ENCODE data around the gene CASZ1. TPM values are rescaled to one million over a fixed set of nuclear protein-coding genes. Genes with fewer than 3 reads are reported as not detected.

The CASZ1 gene
- total and polyA plus RNA-seq, 10 of the 15 experiments (the other 5 are each of a cell fraction or from before 2014, with no cell fraction given): 0.52 to 9.8 (median 3.7) TPM

- POLR2A ChIA-PET: no interaction called here
- no peaks in the 10 kb centered on the region for H4K20me1 ChIP-seq (ENCODE audit: control insufficient read depth, insufficient read depth)
- CTCF ChIA-PET: no interaction called here
- in situ Hi-C loops (cut with MboI): no loop called here
- H3K4me1 ChIP-seq (ENCODE audit: control insufficient read depth, insufficient read depth, low read length): no peaks in the 10 kb centered on the region
- H3K4me2 ChIP-seq (ENCODE audit: control insufficient read depth, insufficient read depth): no peak overlapping the region
- no peak overlapping the region for H3K27ac ChIP-seq (ENCODE audit: control insufficient read depth, insufficient read depth)
- RAD21 ChIA-PET (ENCODE audit: unreplicated experiment): no interaction called here
- H3K79me2 ChIP-seq (ENCODE audit: control insufficient read depth, insufficient read depth, low read length): no peaks in the 10 kb centered on the region
- H3K4me3 ChIP-seq: no peak overlapping the region
- H3K9ac ChIP-seq (ENCODE audit: control insufficient read depth, insufficient read depth, low read length): no peak overlapping the region
- intact Hi-C loops (cut with micrococcal nuclease; ENCODE audit: unreplicated experiment): no loop called here
- DNase-seq (ENCODE audit: low read depth, low spot score) (no peak), ATAC-seq (no peak), FAIRE-seq (no peak)
- WGBS (ENCODE audit: insufficient coverage, insufficient replicate concordance, low lambda C conversion rate, missing lambda C conversion rate): 61% methylated on average over 9 of the region's 9 CpGs
- H3K9me3 ChIP-seq (replicated peaks; ENCODE audit: control insufficient read depth, insufficient read depth, low read length): no peaks in the 10 kb centered on the region
- no peaks in the 10 kb centered on the region for H3K36me3 ChIP-seq (ENCODE audit: control insufficient read depth in 2 of 2, insufficient read depth in 2 of 2, low read length in 1 of 2)
- no peak overlapping the region for H2AFZ ChIP-seq (ENCODE audit: control insufficient read depth, low read depth, low read length)
- TF ChIP-seq BCL3 (IDR thresholded peaks at IDR 0.05; ENCODE audit: borderline replicate concordance, insufficient read depth, low read depth, low read length, poor library complexity, severe bottlenecking) (no peak), IRF5 (IDR thresholded peaks at IDR 0.05; ENCODE audit: borderline replicate concordance) (no peak), RELA (IDR thresholded peaks at IDR 0.05; ENCODE audit: borderline replicate concordance, partially characterized antibody) (no peak), POLR2A (IDR thresholded peaks at IDR 0.05; ENCODE audit: low read depth, low read length) (no peak), ASH2L (IDR thresholded peaks at IDR 0.05; ENCODE audit: borderline replicate concordance, low read depth) (no peak), REST (IDR thresholded peaks at IDR 0.05; ENCODE audit: low read depth, low read length) (no peak), CBFB (IDR thresholded peaks at IDR 0.05; ENCODE audit: low read depth) (no peak), IKZF2 (IDR thresholded peaks at IDR 0.05) (no peak), SUPT20H (IDR thresholded peaks at IDR 0.05; ENCODE audit: borderline replicate concordance, control insufficient read depth, low read depth, low read length) (no peak)
- BruUV-seq (replicated peaks): no TSS peak
- H3K27me3 ChIP-seq (replicated peaks in 1 of 2; ENCODE audit: control insufficient read depth in 2 of 2, insufficient read depth in 2 of 2, low read length in 1 of 2): no peaks in the 10 kb centered on the region
- SMC1A ChIA-PET (ENCODE audit: uncharacterized antibody, unreplicated experiment): no interaction called here
These were observed 159.0 kb downstream of the CASZ1 start for GRCh38 chr1:10637400-10637799.
